ENCODE data around the gene BOLA3. TPM values are rescaled to one million over a fixed set of nuclear protein-coding genes. Genes with fewer than 3 reads are reported as not detected.
A peak's percentile ranks its signal among the peaks of the same experiment; 100 is the strongest.

Gene BOLA3
- total and polyA plus RNA-seq, 2 donors (not counting 1 experiment from before 2014, with no cell fraction given) = 6.5 to 8.5 TPM

- H3K4me1 Mint-ChIP-seq = peaks cover 55% of the 10 kb centered on the region
- Histone ChIP-seq H3K4me2 (replicated peaks; ENCODE audit: low read depth, low read length, poor library complexity, severe bottlenecking) (peak overlapping the region; percentile 71), H3K79me2 (ENCODE audit: control insufficient read depth, insufficient read depth, low read length) (peaks cover 21% of the 10 kb centered on the region), H3K4me3 (ENCODE audit: control extremely low read depth in 1 of 5, extremely low read depth in 1 of 5, insufficient read depth in 1 of 5, low read depth in 2 of 5, low read length in 4 of 5) (peak overlapping the region in 1 of 5 experiments; percentile 40), H4K20me1 (ENCODE audit: control insufficient read depth, insufficient read depth, low read length, poor library complexity, severe bottlenecking) (peaks cover 18% of the 10 kb centered on the region), H3K4me1 (ENCODE audit: control insufficient read depth in 2 of 2, insufficient read depth in 2 of 2, low read length in 2 of 2) (peaks cover 52 to 70% of the 10 kb centered on the region in 2 donors), H3K27me3 (replicated peaks in 1 of 4; ENCODE audit: control extremely low read depth in 1 of 4, control insufficient read depth in 3 of 4, insufficient read depth in 4 of 4, low read length in 3 of 4) (no peaks in the 10 kb centered on the region), H3K9me3 (ENCODE audit: control extremely low read depth in 1 of 3, control insufficient read depth in 2 of 3, insufficient read depth in 1 of 3, low read length in 2 of 3) (peaks cover 0 to 24% (median 0%) of the 10 kb centered on the region in 3 donors), H2AFZ (ENCODE audit: insufficient read depth, low read depth, low read length, poor library complexity, severe bottlenecking) (no peak overlapping the region), H3K36me3 (replicated peaks in 1 of 2; ENCODE audit: control extremely low read depth in 1 of 2, control insufficient read depth in 1 of 2, extremely low read depth in 1 of 2, insufficient read depth in 2 of 2, low read length in 1 of 2) (no peaks in the 10 kb centered on the region), H3K27ac (ENCODE audit: low read length in 2 of 2) (peak overlapping the region; percentile 35 to 67), H3K9ac (ENCODE audit: low read length) (peak overlapping the region; percentile 25)
- no peak for TF ChIP-seq EZH2 (IDR thresholded peaks at IDR 0.05; ENCODE audit: borderline replicate concordance, insufficient read depth, low read depth, low read length, poor library complexity, severe bottlenecking)
- TF ChIP-seq CTCF (IDR thresholded peaks at IDR 0.05) = no peak
- ChIA-PET CTCF (interaction anchor here (1.0 to 6.7 kb wide), 4 partner anchors 10 to 350 kb away, joined by 3 to 132 read pairs (median 10); partner anchors contain the start of gene MTHFD2), POLR2A (interaction anchor here (0.5 to 6.5 kb wide), 9 partner anchors 11 to 381 kb away, joined by 3 to 120 read pairs (median 3); partner anchors contain the start of genes AUP1, HTRA2 and MTHFD2)
- WGBS (ENCODE audit: insufficient coverage) = 0% methylated on average over 5 of the region's 7 CpGs
- H3K27ac Mint-ChIP-seq = peak overlapping the region; percentile 96
- intact Hi-C loops (cut with micrococcal nuclease) = loop anchor here (1.0 kb wide), 1 partner anchor 17 kb away; the partner anchor contains the start of gene MTHFD2
- ATAC-seq (ENCODE audit: low read depth) (peak; percentile 38), DNase-seq (peak; percentile 92)
- H3K9me3 Mint-ChIP-seq (ENCODE audit: insufficient read depth) = no peaks in the 10 kb centered on the region
- peak overlapping the region; percentile 88 for H3K4me3 Mint-ChIP-seq
- H3K27me3 Mint-ChIP-seq = no peaks in the 10 kb centered on the region
Observed at GRCh38 chr2:74181739-74182138, 34.0 kb upstream of the BOLA3 start.
